ENCODE data around the gene SIVA1. TPM values are rescaled to one million over a fixed set of nuclear protein-coding genes. Genes with fewer than 3 reads are reported as not detected.
A peak's percentile ranks its signal among the peaks of the same experiment; 100 is the strongest.

SIVA1 gene
- total RNA-seq, 2 donors from 2014 or later = 137 to 238 TPM

DNA sequence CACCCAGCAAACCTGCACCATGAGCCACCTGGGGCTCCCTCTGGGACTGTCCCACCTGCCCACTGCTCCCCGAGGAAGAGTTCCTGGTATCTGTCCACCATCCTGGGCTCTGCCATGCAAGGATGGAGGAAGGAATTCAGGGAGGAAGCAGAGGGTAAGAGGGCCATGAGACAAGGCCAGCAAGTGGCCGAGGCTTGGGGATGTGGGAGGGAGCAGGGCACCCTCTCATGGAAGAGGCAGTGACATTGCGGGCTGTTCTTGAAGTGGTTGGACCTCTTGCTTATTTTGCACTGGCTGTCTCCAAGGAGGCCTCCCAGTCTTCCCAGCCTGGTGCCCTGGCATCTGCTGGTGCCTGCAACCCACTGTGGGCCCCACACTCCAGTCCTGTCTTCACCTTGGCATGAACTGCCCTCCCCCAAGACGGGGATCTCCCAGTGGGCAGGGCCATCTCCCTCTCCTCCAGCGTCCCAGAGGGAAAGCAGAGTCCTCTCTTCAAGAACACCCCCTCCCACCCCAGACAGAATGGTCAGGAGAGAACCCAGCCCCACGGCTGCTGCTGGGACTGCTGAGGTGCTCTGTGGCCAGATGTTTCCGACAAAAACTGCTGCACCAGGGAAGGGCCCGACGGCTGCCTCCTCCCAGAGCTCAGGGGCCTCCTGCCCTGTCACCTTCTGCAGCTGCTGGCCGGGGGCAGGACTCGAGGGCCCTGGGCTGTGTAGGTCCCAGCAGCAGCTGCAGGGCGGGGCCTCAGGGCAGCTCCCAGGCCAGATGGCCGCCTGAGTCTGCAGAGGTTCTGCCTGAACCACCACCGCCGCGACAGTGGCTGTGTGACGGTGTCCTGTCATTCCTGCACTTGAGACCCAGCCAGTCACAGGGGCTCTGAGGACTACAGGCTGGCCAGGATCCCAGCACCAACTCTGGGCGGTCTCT is 44.4 kb downstream of the SIVA1 start:
- DNase-seq (ENCODE audit: low spot score) = no peak
- TF ChIP-seq, protein P1, sequence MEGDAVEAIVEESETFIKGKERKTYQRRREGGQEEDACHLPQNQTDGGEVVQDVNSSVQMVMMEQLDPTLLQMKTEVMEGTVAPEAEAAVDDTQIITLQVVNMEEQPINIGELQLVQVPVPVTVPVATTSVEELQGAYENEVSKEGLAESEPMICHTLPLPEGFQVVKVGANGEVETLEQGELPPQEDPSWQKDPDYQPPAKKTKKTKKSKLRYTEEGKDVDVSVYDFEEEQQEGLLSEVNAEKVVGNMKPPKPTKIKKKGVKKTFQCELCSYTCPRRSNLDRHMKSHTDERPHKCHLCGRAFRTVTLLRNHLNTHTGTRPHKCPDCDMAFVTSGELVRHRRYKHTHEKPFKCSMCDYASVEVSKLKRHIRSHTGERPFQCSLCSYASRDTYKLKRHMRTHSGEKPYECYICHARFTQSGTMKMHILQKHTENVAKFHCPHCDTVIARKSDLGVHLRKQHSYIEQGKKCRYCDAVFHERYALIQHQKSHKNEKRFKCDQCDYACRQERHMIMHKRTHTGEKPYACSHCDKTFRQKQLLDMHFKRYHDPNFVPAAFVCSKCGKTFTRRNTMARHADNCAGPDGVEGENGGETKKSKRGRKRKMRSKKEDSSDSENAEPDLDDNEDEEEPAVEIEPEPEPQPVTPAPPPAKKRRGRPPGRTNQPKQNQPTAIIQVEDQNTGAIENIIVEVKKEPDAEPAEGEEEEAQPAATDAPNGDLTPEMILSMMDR (IDR thresholded peaks at IDR 0.05) = no peak
- Histone ChIP-seq H3K4me1 (peaks cover 0 to 78% of the 10 kb centered on the region in 2 donors), H3K27ac (peak overlapping the region; percentile 96), H3K36me3 (no peaks in the 10 kb centered on the region), H3K9me3 (no peaks in the 10 kb centered on the region), H3K27me3 (no peaks in the 10 kb centered on the region), H3K4me3 (no peak overlapping the region)

DNA sequence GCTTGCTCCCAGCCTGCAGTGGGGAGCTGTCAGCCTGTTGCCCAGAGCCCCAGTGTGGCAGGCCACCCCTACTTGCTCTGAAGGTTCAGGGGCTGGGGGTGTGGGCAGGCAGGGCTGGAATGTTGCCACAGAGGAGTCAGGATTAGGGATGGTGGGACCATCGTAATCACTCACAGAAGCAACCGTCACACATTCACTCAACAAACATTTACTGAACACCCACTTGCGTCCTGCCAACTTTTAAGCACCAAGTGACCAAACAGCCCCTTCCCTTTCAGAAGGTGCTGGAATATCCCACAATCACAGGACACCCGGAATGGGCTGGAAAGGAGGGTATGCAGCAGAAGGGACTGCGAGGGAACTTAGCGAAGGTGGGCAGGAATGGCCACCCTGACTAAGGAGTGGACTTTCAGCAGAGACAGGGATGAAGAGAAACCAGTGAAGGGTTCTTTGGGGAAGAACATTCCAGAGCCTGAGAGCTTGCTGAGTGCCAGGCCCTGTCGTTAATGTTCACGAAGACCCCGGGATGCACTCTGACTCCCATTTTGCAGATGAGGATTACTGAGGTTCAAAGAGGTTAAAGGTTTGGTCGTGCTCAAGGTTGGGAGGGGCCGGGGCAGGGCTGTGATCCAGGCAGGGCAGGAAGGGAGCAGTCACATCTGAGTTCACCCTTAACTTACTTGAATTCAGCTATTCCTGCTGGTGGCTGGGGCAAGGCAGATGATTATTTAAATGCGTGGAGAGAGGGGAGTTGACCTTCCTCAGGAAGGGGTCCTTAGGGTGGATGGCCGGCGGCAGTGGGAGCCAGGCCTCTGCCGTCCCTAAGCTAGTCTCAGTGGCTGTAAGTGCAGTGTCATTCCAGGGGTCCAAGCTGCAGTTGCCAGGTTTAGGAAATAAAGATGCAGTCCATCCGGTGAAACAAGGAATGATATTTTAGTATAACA is 45.6 kb downstream of the SIVA1 start:
- Histone ChIP-seq H3K4me1 (peaks cover 0 to 77% of the 10 kb centered on the region in 2 donors), H3K27me3 (no peaks in the 10 kb centered on the region), H3K36me3 (no peaks in the 10 kb centered on the region), H3K27ac (peak overlapping the region; percentile 96), H3K4me3 (no peak overlapping the region), H3K9me3 (no peaks in the 10 kb centered on the region)
- TF ChIP-seq, protein P1 (IDR thresholded peaks at IDR 0.05) = no peak
- no peak for DNase-seq (ENCODE audit: low spot score)

DNA sequence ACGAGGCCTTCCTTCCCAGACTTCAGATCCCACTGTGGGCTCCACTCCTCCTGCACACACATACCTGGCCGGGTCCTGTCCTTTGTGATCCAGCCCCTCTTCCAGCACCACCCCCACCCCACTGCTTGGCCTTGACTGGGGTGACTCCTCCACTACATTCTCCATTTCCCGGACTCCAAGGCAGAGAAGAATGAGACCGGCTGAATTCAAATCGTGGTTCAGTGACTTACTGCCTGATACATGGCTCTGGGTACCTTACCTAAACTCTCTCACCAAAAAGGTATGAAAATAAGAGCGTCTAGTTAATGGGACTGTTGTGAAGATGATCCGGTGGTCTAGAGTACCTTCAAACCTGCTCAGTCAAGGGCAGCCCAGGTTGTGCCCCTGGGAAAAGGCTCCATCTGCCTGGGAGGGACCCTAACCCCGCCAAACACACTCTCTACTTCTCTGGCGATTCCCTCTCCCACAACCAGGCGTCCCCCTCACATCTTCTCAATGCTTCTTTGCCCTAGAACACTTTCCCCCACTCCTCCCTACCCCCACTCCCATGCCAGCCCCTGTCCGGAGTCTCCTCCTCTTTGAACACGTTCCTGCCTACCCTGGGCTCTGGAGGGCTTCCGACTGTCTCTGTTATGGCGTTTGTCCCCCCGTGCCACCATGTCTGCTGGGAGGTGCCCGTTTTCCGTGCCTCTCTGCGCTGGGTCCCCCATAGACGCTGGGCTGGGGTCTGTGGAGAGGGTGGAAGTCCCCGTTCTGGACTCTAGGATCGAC is 46.5 kb downstream of the SIVA1 start:
- Histone ChIP-seq H3K4me1 (peaks cover 0 to 68% of the 10 kb centered on the region in 2 donors), H3K9me3 (no peaks in the 10 kb centered on the region), H3K36me3 (no peaks in the 10 kb centered on the region), H3K27ac (peak overlapping the region; percentile 96), H3K27me3 (no peaks in the 10 kb centered on the region), H3K4me3 (peak overlapping the region; percentile 35 to 76)
- no peak for DNase-seq (ENCODE audit: low spot score)
- TF ChIP-seq, protein P1 (IDR thresholded peaks at IDR 0.05) = peak in 1 of 2 donors; percentile 20

DNA sequence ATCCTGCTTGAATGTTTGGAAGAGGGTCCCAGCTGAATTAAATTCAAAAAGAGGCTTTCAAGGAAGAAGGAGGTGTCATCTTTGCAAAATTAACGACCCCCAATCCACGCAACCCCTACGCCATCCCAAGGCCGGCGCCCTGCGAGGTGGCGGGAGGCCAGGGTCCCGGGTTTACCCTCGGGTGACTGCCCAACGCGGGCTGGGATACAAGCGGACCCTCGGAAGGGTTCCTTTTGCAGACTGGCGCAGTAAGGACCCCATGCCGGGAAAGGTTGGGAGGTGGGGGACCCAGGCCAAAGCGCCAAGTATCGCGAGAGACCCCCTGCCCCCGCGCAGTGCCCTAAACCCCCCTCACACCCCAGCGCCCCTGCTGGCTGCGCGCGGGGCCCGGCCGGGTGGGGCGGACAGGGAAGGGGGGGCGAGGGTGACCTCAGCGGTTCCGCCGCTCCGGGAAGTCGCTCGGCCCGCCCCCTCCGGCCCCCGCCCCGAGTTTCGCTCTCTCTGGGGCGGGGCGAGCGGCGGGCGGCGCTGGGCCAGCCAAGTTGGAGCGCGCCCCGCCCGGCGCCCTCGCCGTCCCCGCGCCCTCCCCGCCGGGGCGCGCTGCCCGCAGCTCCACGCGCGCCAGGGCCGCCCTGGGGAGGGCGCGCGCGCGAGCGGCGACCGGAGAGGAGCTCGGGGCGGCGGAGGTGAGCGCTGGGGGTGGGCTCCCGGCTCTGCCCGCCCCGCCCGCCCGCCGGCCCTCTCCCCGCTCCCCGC is 47.2 kb downstream of the SIVA1 start:
- no peaks in the 10 kb centered on the region for H3K9me3 ChIP-seq
- peak overlapping the region; percentile 96 for H3K27ac ChIP-seq
- H3K4me1 ChIP-seq = peaks cover 0 to 66% of the 10 kb centered on the region in 2 donors

More for the DNA sequence above, 47.2 kb downstream of the SIVA1 start:
- TF ChIP-seq, protein P1 (IDR thresholded peaks at IDR 0.05) = peak; percentile 32 to 55
- Histone ChIP-seq H3K27me3 (no peaks in the 10 kb centered on the region), H3K36me3 (no peaks in the 10 kb centered on the region), H3K4me3 (peak overlapping the region; percentile 56 to 76)
- peak; percentile 81 for DNase-seq (ENCODE audit: low spot score)
